Stimulated activated CD4-positive, alpha-beta T cell treated with anti-CD3 and anti-CD28 coated beads, Interleukin-2, amount 100 ng/mL, for 48 hours (primary cell): Measurements from ENCODE around the gene XXYLT1.
"Not testable (repeated sequence)": the region's sequence is repeated elsewhere in the genome, so short reads cannot be mapped to it uniquely, and the experiment has no call there.

Experiments used
- DNase-seq, 2 donors: peaks; one replicate each; pipeline ENCODE4 v3.0.0-alpha.2; 2020

XXYLT1 gene

DNA sequence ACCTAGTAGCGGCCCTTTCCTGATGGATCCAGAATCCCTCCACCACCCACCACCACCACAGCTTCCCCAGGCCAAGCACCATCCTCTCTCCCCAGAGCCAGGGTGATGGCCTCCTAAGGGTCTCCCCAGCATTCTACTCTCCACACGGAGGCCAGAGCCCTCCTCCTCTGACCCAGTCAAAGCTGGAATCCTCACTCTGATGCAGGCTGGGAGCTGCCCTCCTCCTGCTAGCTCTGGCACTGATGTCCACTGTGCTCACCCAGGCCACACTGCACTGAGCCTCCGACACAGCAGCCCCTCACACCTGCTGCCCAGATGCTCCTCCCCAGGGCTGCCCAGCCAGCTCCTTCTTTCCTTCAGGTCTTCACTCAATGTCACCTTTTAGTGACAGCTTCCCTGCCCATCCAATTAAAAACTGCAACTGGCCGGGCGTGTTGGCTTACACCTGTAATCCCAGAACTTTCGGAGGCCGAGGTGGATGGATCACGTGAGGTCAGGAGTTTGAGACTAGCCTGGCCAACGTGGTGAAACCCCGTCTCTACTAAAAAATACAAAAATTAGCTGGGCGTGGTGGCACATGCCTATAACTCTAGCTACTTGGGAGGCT, 21.0 kb downstream of the XXYLT1 start:
- no peak for DNase-seq

DNA sequence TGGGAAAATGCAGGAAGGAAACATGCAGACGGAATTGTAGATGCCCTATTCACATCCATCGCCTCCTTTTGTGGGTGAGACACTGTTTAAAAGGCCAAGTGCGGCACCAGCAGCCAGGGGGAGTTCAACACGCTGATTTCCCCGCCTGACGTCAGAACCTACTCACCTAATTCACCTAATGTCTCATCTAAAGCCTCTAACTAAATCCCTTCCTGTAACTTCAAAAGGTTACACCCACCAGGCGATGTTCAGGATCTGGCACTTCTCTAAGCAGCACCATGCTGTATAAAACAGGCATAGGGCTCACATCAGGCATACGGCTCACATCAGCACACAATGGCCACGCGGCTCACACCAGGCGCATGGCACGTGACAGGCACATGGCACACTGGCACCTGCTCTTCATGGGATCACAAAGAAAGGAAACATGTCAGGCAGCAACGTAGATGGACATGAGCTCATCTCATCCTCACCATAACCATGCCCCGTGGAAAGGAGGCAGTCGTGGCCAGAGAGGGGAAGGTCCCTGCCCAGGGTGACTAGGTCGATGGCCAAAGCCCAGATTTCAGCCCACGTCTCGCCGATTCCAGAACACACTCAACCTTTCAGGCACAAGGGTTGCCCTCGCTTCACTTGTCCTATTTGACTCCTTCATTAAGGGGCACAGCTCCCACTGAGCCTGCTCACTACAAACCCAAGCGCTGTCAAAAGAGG, 21.7 kb downstream of the XXYLT1 start:
- no peak for DNase-seq

DNA sequence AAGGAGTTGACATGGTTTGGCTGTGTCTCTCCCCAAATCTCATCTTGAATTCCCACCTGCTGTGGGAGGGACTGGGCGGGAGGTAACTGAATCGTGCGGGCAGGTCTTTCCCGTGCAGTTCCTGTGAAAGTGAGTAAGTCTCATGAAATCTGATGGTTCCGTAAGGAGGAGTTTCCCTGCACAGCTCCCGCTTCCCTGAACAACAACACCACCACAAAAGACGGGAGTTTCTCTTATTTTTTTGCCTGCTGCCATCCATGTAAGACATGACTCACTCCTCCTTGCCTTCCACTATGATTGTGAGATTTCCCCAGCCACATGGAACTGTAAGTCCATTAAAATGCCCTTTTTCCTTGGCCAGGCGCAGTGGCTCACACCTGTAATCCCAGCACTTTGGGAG, 22.7 kb downstream of the XXYLT1 start:
- DNase-seq = no peak

DNA sequence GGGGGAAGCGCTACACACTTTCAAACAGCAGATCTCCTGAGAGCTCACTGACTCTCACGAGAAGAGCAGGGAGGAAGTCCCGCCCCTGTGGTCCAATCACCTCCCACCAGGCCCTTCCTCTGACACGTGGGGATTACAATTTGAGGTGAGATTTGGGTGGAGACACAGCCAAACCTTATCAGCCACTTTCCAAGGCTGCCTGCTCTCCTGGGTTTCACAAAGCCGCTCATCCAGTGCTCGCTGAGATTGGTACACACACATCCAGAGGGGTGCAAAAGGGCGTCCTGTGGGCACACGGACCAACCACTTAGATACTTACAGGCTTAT, 23.1 kb downstream of the XXYLT1 start:
- DNase-seq = no peak

DNA sequence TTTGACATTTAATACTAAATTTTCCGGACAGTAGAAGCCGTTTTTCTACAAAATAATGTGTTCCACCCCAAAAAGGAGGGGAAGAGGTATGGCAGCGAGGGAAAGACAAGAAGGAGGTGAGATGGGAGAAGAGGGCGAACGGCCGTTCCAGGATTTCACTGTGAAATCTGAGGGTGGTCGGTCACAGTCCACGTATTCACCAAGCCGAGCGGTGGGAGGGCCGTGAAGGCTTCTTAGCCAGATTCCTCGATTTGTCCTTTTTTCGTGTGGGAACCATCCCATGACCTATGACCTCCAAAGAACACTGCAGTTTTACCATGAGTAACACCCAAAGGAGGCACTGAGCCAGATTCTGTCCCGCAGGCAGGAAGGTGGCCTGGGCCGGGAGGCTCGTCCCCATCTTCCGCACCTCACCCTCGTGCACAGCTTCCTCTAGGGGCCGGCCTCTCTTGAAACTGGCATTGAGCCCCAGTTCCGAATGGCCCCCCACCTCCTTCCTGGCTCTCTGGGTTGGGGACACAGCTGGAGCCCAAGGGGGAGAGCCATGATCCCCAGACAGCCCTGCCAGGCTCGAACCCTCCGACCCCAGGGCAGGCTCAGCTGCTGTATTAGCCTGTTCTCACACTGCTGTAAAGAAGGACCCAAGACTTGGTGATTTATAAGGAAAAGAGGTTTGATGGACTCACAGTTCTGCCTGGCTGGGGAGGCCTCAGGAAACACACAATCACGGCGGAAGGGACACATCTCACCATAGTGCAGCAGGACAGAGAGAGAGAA, 23.7 kb downstream of the XXYLT1 start:
- no peak for DNase-seq

DNA sequence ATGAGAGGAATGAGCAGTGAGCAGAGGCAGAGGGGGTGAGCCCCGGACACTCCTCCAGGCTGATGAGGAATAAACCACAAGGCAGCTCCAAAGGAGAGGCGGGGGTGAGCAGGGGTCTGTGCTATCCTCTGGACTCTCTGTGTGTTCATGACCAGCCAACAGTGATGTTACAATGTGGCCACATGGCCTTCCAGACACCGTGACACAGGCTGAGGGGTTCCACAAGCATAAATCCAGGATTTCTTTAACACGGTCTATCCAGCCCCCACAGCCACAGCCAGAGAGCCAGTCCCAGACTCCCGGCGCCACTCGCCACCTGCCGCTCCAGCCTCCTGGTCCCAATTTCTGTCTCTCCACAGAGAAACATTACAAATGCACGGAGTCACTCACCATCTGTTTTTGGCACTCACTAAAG, 24.4 kb downstream of the XXYLT1 start:
- DNase-seq = no peak

DNA sequence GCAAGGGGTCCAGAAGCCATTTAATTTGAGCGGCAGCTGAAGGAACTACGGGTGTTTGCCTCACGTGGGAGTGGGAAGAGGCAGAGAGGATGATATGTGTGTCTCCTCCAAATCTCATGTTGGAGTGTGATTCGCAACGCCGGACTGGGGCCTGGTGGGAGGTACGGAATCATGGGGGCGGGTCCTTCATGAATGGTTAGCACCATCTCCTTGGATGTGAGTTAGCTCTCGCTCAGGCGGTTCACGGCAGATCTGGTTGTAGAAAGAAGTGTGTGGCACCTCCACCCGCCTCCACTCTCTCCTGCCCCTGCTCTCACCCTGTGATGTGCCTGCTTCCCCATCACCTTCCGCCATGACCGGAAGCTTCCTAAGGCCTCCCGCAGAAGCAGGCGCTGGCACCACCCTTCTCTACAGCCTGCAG, 25.4 kb downstream of the XXYLT1 start:
- DNase-seq = no peak

DNA sequence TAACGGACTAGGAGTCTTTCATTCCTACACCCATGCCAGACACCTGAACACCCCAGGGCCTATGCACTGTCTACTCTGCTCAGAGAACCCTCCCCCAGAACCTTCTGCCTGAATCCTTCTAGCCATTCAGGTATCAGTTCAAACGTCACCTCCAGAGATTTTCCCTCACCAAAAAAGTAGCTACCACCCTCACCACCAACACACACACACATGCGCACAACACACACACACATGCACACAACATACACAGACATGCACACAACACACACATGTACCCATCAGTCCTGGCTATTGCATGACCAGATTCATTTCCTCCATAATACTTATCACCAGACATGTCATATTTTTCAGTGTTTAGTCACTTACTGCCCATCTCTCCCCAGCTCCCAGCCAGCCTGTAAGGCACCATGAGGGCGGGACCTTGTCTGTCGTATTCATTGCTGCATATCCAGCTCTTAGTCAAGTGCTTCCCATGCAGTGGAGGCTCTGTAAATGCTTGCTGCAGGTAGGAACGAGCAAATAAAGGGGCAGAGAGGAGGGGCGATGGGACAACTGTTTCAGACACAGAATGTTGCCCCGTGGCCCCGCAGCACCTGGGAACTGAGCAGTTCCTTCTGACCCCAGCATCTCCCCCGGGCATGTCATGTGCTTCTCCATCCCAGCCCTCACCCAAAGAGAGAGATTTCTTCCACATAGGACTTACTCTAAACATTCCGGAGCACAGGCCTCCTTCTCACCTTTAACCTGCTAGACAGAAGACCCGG, 29.2 kb downstream of the XXYLT1 start:
- DNase-seq = no peak

DNA sequence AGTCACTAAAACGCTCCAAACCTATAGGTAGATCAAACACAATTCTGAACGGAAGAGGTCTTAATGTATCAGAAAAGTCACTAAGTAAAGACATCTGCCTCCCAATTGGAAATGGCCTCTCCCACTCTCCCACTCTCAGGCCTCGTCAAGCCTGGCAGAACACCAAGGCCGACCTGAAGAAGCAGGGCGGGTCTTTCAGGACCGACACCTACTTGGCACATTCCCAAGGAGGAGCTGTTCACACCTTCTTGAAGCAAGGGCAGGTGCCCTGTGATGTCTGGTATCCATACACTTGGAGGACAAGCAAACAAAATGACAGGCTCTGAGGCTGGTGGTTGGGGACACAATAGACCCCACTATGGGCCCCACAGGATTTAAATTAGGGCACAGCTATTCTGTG, 30.0 kb downstream of the XXYLT1 start:
- no peak for DNase-seq

DNA sequence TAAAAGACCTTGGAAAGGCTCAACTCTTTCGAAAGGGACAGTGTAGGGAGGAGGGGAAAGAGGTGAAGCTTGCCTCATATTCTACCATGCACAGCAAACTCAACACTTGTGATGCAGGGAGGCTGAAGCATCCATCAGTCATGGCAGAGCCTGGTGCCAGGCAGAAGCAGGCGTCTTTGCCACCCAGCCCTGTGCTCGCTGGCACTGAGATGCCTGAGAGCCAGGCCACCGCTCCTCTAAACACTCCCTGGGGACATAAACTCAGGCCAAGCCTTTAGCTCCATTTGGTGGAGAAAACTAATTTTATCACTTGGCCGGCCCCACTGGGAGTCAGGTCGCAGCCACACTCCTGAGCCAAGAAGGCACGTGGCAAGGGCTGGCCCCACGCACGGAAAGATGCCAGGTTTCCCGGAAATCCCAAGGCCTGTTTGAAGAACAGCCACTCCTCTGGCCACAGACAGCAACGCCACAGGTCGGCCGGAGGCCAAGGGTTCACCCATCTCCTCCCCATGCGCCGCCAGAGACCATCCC, 30.7 kb downstream of the XXYLT1 start:
- no peak for DNase-seq

DNA sequence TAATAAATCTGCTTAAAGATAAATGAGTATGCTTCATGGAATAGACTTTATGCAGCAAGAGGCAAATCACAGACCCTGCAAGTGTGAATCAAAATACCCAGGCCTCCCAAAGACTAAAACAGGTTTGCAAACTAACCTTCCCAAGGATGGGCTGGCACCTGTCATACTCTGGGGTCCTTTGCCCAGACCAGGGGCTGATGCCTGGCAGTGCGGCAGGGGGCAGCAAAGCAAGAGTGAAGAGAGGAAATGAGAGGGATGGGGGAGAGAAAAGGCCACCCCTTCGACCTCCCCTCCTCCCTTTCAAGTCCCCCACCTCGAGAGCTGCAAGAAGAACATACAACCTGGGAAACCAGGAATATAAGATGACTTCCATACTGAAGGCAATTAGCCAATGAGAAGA, 31.8 kb downstream of the XXYLT1 start:
- no peak for DNase-seq

DNA sequence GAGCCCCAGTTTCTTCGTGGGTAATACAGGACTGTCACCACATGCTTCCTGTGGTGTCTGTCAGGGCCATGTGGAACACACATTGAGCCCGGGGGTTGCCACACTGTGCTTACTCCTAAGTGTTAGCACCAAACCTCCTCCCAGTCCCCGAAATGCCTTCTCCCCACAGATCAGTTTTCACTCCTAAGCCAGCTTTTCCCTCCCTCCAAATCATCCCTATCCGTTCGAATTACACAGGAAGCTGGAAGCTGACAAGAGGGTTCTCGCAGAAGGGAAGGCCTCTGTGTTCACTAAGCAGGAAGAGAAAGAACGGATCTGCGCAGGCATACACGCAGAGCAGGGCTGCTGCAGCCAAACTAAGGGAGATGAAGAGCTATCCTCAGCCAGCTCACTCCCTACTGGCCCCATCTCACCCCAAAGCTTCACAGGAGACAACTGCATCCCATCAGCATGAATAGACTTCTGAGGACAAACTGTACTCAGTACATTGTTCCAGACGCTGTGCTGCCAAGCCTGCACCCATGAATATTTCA, 32.3 kb downstream of the XXYLT1 start:
- no peak for DNase-seq

DNA sequence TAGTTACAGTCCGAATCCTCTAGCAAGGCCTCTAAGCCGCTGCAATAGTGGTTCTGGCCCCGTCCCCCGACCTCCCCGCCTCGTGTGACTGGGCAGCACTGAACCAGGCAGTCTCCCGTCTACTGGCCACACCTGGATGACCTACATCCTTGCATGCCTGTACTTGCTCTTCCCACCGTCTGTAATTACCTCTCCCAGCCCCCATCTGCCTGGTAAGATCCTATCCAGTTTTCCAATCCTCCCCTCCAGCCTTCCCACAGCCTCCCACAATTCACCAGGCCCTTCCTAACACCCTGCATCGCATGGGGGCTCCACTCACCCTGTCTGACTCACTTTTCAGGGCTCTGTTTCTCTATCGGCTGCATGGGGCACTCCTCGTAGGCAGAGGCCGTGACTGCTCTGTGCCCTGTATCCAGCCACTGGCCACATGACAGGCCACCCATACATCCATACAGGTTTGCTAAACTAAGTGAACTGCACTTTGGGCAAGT, 32.8 kb downstream of the XXYLT1 start:
- no peak for DNase-seq

DNA sequence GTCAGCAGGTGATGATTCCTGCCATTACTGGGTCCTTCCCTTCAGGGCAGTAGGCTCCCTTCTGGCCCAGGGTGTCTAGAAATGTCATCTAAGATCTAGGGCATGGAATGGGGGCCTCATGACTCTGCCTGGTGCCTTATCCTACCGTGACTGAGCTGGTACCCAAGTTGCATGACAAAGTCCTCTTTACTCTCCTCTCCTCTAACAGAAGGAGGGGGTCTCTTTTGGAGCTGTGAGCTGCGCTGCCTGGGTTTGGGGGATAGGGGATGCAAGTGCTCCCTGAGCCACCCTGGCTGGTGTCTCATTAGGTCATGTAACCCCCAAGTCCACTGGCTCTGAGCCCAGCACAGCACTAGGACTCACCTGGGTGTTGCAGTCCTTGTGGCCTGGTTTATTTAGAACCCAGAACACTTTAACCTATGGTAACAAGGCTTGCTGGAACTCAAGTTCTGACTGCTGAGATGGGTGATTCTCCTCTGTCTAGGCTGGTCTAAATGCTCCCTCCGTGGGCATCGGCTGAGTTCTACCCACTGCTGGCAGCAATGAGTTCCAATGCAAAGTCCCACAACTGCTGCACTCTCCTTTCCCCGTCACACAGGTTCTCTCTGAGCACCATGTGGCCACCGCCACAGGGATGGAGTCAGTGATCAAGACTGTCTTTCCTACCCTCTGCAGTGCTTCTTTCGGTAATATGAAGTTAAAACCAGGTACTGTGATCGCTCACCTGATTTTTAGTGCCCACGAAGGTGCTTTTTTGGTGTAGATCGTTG, 34.0 kb downstream of the XXYLT1 start:
- no peak for DNase-seq

DNA sequence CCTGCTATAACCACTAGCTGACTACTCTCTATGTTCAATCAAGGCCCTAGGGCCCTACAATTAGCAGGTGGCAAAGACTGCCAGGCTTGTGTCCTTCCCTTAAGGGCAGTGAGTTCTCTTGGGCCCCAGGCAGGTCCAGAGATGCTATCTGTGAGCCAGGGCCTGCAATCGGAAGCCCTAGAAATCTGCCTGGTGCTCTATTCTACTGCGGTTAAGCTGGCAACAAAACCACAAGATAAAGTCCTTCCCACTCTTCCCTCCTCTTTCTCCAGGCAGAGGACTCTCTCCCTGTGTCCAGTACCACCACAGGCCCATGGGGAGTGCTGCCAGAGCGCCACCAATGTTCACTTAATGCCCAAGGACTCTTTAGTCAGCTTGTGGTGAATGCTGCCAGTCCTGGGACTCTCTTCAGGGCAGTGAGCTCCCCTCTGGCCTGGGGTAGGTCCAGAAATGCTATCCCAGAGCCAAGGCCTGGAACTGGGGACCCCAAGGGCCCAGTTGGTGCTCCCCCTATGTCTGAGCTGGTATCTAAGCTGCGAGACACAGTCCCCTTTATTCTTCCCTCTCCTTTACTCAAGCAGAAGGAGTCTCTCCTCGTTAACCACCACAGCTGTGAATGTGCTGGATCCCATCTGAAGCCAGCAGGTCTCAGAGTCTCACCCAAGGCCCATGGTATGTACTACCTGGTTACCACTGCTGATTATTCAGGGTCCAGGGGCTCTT, 34.7 kb downstream of the XXYLT1 start:
- DNase-seq = no peak

DNA sequence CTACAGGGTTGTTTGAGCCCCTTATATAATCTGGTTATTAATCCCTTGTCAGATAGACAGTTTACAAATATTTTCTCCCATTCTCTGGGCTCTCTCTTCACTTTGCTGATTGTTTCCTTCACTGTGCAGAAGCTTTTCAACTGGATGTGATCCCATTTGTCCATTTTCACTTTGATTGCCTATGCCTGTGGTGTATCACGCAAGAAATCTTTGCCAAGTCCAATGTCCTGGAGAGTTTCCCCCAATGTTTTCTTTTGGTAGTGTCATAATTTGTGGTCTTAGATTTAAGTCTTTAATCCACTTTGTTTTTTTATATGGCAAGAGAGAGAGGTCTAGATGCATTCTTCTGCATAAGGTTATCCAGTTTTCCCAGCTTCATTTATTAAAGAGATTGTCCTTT, 40.7 kb downstream of the XXYLT1 start:
- no peak for DNase-seq

DNA sequence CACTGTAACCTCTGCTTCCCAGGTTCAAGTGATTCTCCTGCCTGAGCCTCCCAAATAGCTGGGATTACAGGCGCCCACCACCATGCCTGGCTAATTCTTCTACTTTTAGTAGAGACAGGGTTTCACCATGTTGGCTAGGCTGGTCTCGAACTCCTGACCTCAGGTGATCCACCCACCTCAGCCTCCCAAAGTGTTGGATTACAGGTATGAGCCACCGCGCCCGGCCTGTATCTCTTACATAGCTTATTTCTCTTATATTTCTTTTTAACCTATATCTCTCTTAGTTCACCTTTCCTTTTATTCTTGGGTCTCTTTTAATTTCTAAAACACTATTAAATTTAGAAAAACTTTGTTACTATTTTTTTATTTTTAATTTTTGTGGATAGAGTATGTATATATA, 42.1 kb downstream of the XXYLT1 start:
- not testable (repeated sequence) for DNase-seq

DNA sequence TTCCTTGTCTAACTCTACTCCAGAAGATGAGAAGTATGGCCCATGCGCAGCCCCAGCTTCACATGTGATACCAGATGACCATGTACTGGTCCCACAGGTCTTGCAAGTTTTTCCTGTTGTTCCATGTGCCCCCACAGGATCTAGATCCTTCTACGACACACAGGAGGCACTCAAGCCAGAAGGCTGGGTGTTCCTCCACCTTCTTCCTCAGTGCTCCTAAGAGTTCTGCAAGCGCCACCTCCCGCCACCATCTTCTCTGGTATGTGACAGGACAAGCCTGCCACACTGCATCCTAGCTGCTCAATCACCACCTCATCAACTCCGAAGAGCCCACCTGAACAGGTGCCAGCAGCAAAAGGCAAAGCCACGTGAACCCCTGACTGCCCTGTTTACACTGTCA, 43.1 kb downstream of the XXYLT1 start:
- DNase-seq = no peak

DNA sequence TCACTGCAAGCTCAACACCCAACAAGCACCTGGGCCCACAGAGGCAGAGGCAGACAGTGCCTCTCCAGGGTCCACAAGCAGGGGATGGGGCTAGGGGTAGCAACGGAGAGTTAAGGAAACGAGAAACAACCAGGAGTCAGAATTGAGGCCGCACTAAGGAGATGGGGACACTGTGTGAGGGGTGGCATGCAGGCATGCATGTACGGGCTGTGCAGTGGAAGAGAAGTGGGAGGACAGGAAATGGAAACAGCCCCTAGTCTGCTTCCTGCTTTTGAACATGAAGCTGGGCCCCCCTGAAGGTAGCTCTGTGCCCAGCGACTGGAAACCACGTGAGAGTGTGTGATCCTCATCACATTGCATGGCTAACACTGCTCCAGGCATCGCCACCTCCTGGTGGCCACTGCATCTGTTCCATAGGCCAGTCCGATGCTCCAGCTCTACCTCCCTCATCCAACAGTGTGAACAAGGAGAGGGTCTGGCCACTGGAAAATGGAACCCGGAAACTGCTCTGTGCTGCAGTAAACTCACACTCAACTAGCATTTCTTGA, 44.0 kb downstream of the XXYLT1 start:
- DNase-seq = no peak

DNA sequence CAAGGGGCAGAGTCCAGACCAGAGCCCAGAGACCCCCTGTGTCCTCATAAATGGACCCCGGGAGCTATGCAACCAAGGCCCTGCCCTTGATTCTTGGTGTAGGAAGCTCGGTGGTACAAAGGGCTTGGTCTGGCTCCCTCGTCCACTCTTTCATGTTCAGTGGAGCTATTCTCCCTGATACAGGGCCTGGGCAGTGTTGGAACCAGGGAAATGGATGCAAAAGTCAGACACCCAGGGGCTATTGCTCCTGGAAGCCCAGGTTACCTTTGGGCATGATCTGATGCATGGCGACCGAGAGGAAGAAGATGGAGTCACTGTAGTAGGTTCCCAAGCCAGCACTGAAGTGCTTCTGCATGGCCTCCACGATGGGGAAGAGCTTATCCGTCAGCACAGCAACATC, 44.5 kb downstream of the XXYLT1 start:
- DNase-seq = no peak

DNA sequence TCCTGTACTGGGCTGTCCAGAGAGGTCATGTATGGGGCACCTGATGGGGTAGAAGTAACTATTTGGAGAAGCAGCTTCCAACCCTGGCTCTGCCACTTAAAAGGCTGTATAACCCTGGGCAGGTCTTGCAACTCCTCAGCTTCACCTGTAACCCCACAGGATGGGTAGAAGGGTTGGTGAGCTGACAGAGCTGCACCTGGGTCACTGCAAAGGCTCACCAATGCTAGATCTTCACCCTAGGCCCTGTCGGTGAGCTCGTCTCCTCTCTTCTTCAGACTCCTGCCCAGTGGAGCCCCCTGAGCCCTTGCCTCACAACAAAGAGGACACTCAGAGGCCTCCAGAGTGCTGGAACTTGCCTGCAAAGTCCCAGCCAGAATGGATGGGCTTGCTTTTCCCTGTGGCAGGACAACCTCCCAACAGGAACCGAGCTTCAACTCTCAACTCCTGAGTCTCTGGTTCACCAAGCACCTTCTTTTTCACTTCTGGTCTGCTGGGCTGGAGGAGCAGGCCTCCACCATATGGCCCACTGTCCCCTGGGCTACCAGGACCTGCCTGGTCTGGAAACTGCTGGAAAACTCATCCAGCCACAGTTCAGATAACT, 45.9 kb downstream of the XXYLT1 start:
- no peak for DNase-seq
